Gastroesophageal sphincter (tissue), 3 donors: Measurements from ENCODE around the gene CLEC1A.

Experiments
- CTCF ChIP-seq, 4 experiments: fragments of 200-600 bp in 2 of 4; fragments of 450-650 bp in 2 of 4; sonication (generic) in 1 of 4; IDR thresholded peaks; one replicate each; pipeline ENCODE4 v1.5.1; 2017 to 2019; ENCODE audit warnings: antibody characterized with exemption in 4 of 4, mild to moderate bottlenecking in 2 of 4, moderate library complexity in 2 of 4
- EP300 ChIP-seq: sonication (generic); formaldehyde crosslinking; IDR thresholded peaks from one replicate; pipeline ENCODE4 v1.6.1; 2017; ENCODE audit warnings: antibody characterized with exemption, mild to moderate bottlenecking
- POLR2A ChIP-seq, 2 donors: fragments of 450-650 bp; IDR thresholded peaks; one replicate each; pipeline ENCODE4 v1.6.1; 2017; ENCODE audit warnings: antibody characterized with exemption in 2 of 2, mild to moderate bottlenecking in 2 of 2, moderate library complexity in 1 of 2
- POLR2AphosphoS5 ChIP-seq: sonication (generic); formaldehyde crosslinking; IDR thresholded peaks from one replicate; pipeline ENCODE4 v1.6.1; 2017; ENCODE audit warnings: antibody characterized with exemption

GRCh38 chr12:10070380-10070779 lies 28.4 kb downstream of the CLEC1A start:
- TF ChIP-seq CTCF (IDR thresholded peaks at IDR 0.05), result no peak
- no peak for TF ChIP-seq EP300
- no peak for TF ChIP-seq POLR2A (IDR thresholded peaks at IDR 0.05)
- TF ChIP-seq POLR2AphosphoS5, result no peak
